IMR-90 (cell line): ENCODE data around the gene SRRM4. TPM values are rescaled to one million over a fixed set of nuclear protein-coding genes. Genes with fewer than 3 reads are reported as not detected.

Experiments used
- ATAC-seq: fragments of 200-7000 bp; cut with Tn5 transposase; 2 replicates; pipeline ENCODE4 v1.9.1; 2020; ENCODE audit warnings: low read depth, mild to moderate bottlenecking, moderate library complexity
- BruUV-seq: library from RNA; stranded (reverse); fragments of 400-500 nt; replicated peaks from 2 replicates; lab custom pipeline; 2021; lab: Mats Ljungman, UMichigan
- CTCF ChIA-PET: fragments of 300-600 bp; formaldehyde crosslinking; extraction: SDS; loops from one replicate; lab custom pipeline; 2021; ENCODE audit warnings: antibody characterized with exemption; lab: Yijun Ruan, JAX
- POLR2A ChIA-PET: fragments of 300-600 bp; sonication (Branson Sonifier 250); formaldehyde crosslinking; loops from one replicate; lab custom pipeline; 2022; ENCODE audit warnings: antibody characterized with exemption; ENCODE audit not compliant: unreplicated experiment; lab: Charles Lee
- DNase-seq: peaks from one replicate; pipeline ENCODE4 v3.0.0; 2013
- H2AFZ ChIP-seq: replicated peaks from 2 replicates; pipeline ENCODE3; 2013; ENCODE audit warnings: low read length, mild to moderate bottlenecking; ENCODE audit not compliant: poor library complexity
- H2AK5ac ChIP-seq: 2 replicates; pipeline ENCODE4 v1.6.1; 2013; ENCODE audit warnings: low read depth, low read length, inconsistent platforms
- H2AK9ac ChIP-seq: replicated peaks from 2 replicates; pipeline ENCODE3; 2013; ENCODE audit warnings: mild to moderate bottlenecking, low read depth, low read length, moderate library complexity; ENCODE audit not compliant: poor library complexity
- H2BK120ac ChIP-seq: 2 replicates; pipeline ENCODE4 v1.6.1; 2013; ENCODE audit warnings: low read depth, low read length, inconsistent platforms
- H2BK15ac ChIP-seq: 3 replicates; pipeline ENCODE4 v1.6.1; 2013; ENCODE audit warnings: low read depth, low read length, inconsistent platforms
- H2BK20ac ChIP-seq: 2 replicates; pipeline ENCODE4 v1.6.1; 2013; ENCODE audit warnings: low read depth, mild to moderate bottlenecking, inconsistent platforms, low read length, moderate library complexity
- H2BK5ac ChIP-seq: 2 replicates; pipeline ENCODE4 v1.6.1; 2013; ENCODE audit warnings: mild to moderate bottlenecking, low read depth, low read length, inconsistent platforms; ENCODE audit not compliant: poor library complexity, severe bottlenecking
- H3K14ac ChIP-seq: replicated peaks from 2 replicates; pipeline ENCODE4 v1.6.1; 2013; ENCODE audit warnings: low read depth, low read length, inconsistent platforms
- H3K18ac ChIP-seq: 2 replicates; pipeline ENCODE4 v1.6.1; 2013; ENCODE audit warnings: low read depth, low read length, control low read depth
- H3K23ac ChIP-seq: 2 replicates; pipeline ENCODE4 v1.6.1; 2013; ENCODE audit warnings: low read depth, low read length, inconsistent platforms
- H3K27ac ChIP-seq: 2 replicates; pipeline ENCODE4 v1.5.1; 2013; ENCODE audit warnings: mild to moderate bottlenecking, control low read depth, low read length; ENCODE audit not compliant: insufficient read depth
- H3K27me3 ChIP-seq: 2 replicates; pipeline ENCODE4 v1.6.1; 2013; ENCODE audit warnings: low read length; ENCODE audit not compliant: control insufficient read depth, insufficient read depth
- H3K36me3 ChIP-seq: 2 replicates; pipeline ENCODE4 v1.6.1; 2013; ENCODE audit warnings: low read length, mixed read lengths; ENCODE audit not compliant: control insufficient read depth, insufficient read depth
- H3K4ac ChIP-seq: 2 replicates; pipeline ENCODE4 v1.6.1; 2013; ENCODE audit warnings: low read depth, low read length, inconsistent platforms
- H3K4me1 ChIP-seq: 2 replicates; pipeline ENCODE4 v1.6.1; 2013; ENCODE audit warnings: low read length, mixed read lengths; ENCODE audit not compliant: control insufficient read depth, insufficient read depth
- H3K4me2 ChIP-seq: 2 replicates; pipeline ENCODE4 v1.6.1; 2013; ENCODE audit warnings: low read depth, mild to moderate bottlenecking, control low read depth, low read length, moderate library complexity
- H3K4me3 ChIP-seq: 2 replicates; pipeline ENCODE4 v1.5.1; 2013; ENCODE audit warnings: low read depth, mild to moderate bottlenecking, control low read depth, low read length, moderate library complexity; ENCODE audit not compliant: insufficient read depth
- H3K56ac ChIP-seq: 2 replicates; pipeline ENCODE4 v1.6.1; 2013; ENCODE audit warnings: low read length, inconsistent platforms; ENCODE audit not compliant: insufficient read depth; ENCODE audit errors: extremely low read depth
- H3K79me1 ChIP-seq, 2 experiments: 2 replicates each; pipeline ENCODE4 v1.6.1; 2013; ENCODE audit warnings: low read length in 2 of 2, inconsistent platforms in 1 of 2, low read depth in 1 of 2
- H3K9ac ChIP-seq: 2 replicates; pipeline ENCODE4 v1.6.1; 2013; ENCODE audit warnings: low read depth, low read length, control low read depth
- H3K9me1 ChIP-seq: 2 replicates; pipeline ENCODE4 v1.6.1; 2013; ENCODE audit warnings: low read length, inconsistent platforms; ENCODE audit not compliant: insufficient read depth
- H3K9me3 ChIP-seq: 2 replicates; pipeline ENCODE4 v1.6.1; 2013; ENCODE audit warnings: low read length; ENCODE audit not compliant: control insufficient read depth, insufficient read depth
- H4K20me1 ChIP-seq: 2 replicates; pipeline ENCODE4 v1.6.1; 2013; ENCODE audit warnings: low read length, inconsistent platforms; ENCODE audit not compliant: insufficient read depth
- H4K5ac ChIP-seq: 2 replicates; pipeline ENCODE4 v1.6.1; 2013; ENCODE audit warnings: mild to moderate bottlenecking, low read depth, low read length, control low read depth
- H4K8ac ChIP-seq, 2 experiments: 2 replicates each; pipeline ENCODE4 v1.6.1; 2013; ENCODE audit warnings: low read depth in 2 of 2, low read length in 2 of 2, control low read depth in 1 of 2, inconsistent platforms in 1 of 2
- H4K91ac ChIP-seq: 2 replicates; pipeline ENCODE4 v1.6.1; 2013; ENCODE audit warnings: low read depth, low read length, inconsistent platforms; ENCODE audit not compliant: insufficient read depth
- CEBPB ChIP-seq: IDR thresholded peaks from 2 replicates; pipeline ENCODE4 v1.6.1; 2012; ENCODE audit warnings: low read depth, low read length, improper control_type of control experiment
- CHD1 ChIP-seq: IDR thresholded peaks from 2 replicates; pipeline ENCODE4 v1.6.1; 2012; ENCODE audit warnings: low read depth, low read length, improper control_type of control experiment
- FOS ChIP-seq: fragments of 150-350 bp; IDR thresholded peaks from 2 replicates; pipeline ENCODE4 v1.6.1; 2016; ENCODE audit warnings: low read depth, low read length
- MAFK ChIP-seq: IDR thresholded peaks from 2 replicates; pipeline ENCODE4 v1.6.1; 2012; ENCODE audit warnings: low read depth, low read length, improper control_type of control experiment
- MXI1 ChIP-seq: IDR thresholded peaks from 2 replicates; pipeline ENCODE4 v1.6.1; 2012; ENCODE audit warnings: low read depth, mild to moderate bottlenecking, low read length, moderate library complexity, borderline replicate concordance
- NFE2L2 ChIP-seq: fragments of 150-350 bp; IDR thresholded peaks from 2 replicates; pipeline ENCODE4 v1.6.1; 2016; ENCODE audit warnings: low read depth, mild to moderate bottlenecking, low read length
- RAD21 ChIP-seq: IDR thresholded peaks from 2 replicates; pipeline ENCODE4 v1.6.1; 2012; ENCODE audit warnings: low read length, improper control_type of control experiment
- RCOR1 ChIP-seq: IDR thresholded peaks from 2 replicates; pipeline ENCODE4 v1.6.1; 2012; ENCODE audit warnings: mild to moderate bottlenecking, low read length, improper control_type of control experiment; ENCODE audit not compliant: insufficient replicate concordance
- RFX5 ChIP-seq: IDR thresholded peaks from 2 replicates; pipeline ENCODE4 v1.8.0; 2012; ENCODE audit warnings: low read depth, mild to moderate bottlenecking, low read length, moderate library complexity
- SMC3 ChIP-seq: fragments of 150-350 bp; IDR thresholded peaks from 2 replicates; pipeline ENCODE4 v1.6.1; 2016; ENCODE audit warnings: low read depth, mild to moderate bottlenecking, antibody characterized with exemption, low read length, moderate library complexity
- WGBS, 2 experiments: methylation state at CpG; one replicate each; pipeline versions ENCODE4 v1.1.5 to v1.1.7; 2013; ENCODE audit warnings: missing lambda C conversion rate in 2 of 2; ENCODE audit not compliant: insufficient read length in 1 of 2; ENCODE audit errors: extremely low coverage in 2 of 2; 5-methylcytosine and 5-hydroxymethylcytosine counted together
- dilution Hi-C: fragments of 300-500 bp; cut with HindIII; formaldehyde crosslinking; loops from one replicate; pipeline ENCODE4 v1.14.3; 2018; ENCODE audit warnings: low sequenced_read_pairs; ENCODE audit not compliant: unreplicated experiment
- in situ Hi-C: fragments of 300-500 bp; cut with MboI; formaldehyde crosslinking; loops from 3 replicates; pipeline ENCODE4 v1.14.3; 2019; ENCODE audit warnings: low sequenced_read_pairs, inconsistent platforms, mixed read lengths
- intact Hi-C: fragments of 100-400 bp; cut with micrococcal nuclease; formaldehyde crosslinking; loops from 2 replicates; pipeline ENCODE4 v1.10.0; 2022
- polyA plus RNA-seq, 3 experiments: library from polyadenylated mRNA; depleted of rRNA; stranded (reverse); fragments of >200 nt; gene quantifications; 2 replicates each; pipeline ENCODE4 v1.2.3, GENCODE V29; 2012; ENCODE audit warnings: low replicate concordance in 1 of 3
- total RNA-seq: library from RNA; depleted of rRNA; stranded (reverse); fragments of >200 nt; gene quantifications from 2 replicates; pipeline ENCODE4 v1.2.3, GENCODE V29; 2012
- TF ChIP-seq, protein P1 (sequence below): conservative IDR thresholded peaks from 2 replicates; pipeline ENCODE4 v1.5.1; 2012; ENCODE audit warnings: mild to moderate bottlenecking, low read depth, low read length, improper control_type of control experiment
- TF ChIP-seq, protein P2 (sequence below): fragments of 150-350 bp; IDR thresholded peaks from 2 replicates; pipeline ENCODE4 v1.6.1; 2017; ENCODE audit warnings: mild to moderate bottlenecking, antibody characterized with exemption, low read length, low read depth

The SRRM4 gene
- total and polyA plus RNA-seq, 2 of the 4 experiments (the other 2 are of a cell fraction): not detected

DNA sequence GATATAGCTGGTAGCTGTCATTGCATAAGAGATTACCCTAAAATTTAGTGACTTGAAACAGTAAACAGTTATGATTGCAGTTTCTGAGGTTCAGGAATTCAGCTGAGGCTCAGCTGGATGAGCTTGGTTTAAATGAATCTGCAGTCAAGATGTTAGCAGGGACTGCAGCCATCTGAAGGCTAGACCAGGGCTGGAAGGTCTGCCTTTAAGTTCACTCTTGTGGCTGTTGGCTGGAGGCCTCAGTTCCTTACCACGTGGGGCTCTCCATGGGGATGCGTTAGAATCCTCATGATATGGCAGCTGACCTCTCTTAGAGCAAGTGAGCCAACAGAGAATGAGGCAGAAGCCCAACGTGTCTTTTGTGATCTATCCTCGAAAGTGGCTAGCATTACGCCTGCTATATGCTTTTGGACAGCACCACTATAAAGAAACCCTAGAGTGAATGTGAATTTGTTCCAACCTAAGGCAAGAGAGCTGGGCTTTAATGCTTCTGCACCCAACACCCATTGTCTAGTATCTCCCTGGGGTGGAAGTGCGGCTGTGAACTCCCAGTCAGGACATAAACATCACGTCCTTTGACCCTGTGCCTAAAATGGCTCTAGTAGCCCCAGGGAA, 223.4 kb downstream of the SRRM4 start:
- BruUV-seq: no TSS peak
- Histone ChIP-seq H3K4ac (no peak overlapping the region), H4K91ac (no peak overlapping the region), H3K9me1 (no peaks in the 10 kb centered on the region), H3K9me3 (no peaks in the 10 kb centered on the region), H3K56ac (no peak overlapping the region), H3K4me2 (no peak overlapping the region), H2BK5ac (no peak overlapping the region), H3K23ac (no peak overlapping the region), H2BK120ac (no peak overlapping the region), H3K36me3 (no peaks in the 10 kb centered on the region), H4K5ac (no peak overlapping the region), H4K20me1 (no peaks in the 10 kb centered on the region), H3K14ac (no peak overlapping the region), H3K18ac (no peak overlapping the region), H3K27me3 (no peaks in the 10 kb centered on the region), H2AFZ (no peak overlapping the region), H2AK9ac (no peak overlapping the region), H3K79me1 (no peaks in the 10 kb centered on the region), H3K4me3 (no peak overlapping the region), H2BK15ac (no peak overlapping the region), H4K8ac (no peak overlapping the region), H3K27ac (no peak overlapping the region), H2AK5ac (no peak overlapping the region), H3K4me1 (no peaks in the 10 kb centered on the region; the same call in 1 of the 2 replicates), H2BK20ac (no peak overlapping the region), H3K9ac (no peak overlapping the region)
- TF ChIP-seq CEBPB (no peak), RAD21 (no peak), MXI1 (no peak), SMC3 (no peak), MAFK (no peak), CHD1 (no peak), RCOR1 (no peak), RFX5 (no peak), NFE2L2 (no peak), FOS (no peak)
- TF ChIP-seq, protein P1, sequence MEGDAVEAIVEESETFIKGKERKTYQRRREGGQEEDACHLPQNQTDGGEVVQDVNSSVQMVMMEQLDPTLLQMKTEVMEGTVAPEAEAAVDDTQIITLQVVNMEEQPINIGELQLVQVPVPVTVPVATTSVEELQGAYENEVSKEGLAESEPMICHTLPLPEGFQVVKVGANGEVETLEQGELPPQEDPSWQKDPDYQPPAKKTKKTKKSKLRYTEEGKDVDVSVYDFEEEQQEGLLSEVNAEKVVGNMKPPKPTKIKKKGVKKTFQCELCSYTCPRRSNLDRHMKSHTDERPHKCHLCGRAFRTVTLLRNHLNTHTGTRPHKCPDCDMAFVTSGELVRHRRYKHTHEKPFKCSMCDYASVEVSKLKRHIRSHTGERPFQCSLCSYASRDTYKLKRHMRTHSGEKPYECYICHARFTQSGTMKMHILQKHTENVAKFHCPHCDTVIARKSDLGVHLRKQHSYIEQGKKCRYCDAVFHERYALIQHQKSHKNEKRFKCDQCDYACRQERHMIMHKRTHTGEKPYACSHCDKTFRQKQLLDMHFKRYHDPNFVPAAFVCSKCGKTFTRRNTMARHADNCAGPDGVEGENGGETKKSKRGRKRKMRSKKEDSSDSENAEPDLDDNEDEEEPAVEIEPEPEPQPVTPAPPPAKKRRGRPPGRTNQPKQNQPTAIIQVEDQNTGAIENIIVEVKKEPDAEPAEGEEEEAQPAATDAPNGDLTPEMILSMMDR: no peak
- TF ChIP-seq, protein P2, sequence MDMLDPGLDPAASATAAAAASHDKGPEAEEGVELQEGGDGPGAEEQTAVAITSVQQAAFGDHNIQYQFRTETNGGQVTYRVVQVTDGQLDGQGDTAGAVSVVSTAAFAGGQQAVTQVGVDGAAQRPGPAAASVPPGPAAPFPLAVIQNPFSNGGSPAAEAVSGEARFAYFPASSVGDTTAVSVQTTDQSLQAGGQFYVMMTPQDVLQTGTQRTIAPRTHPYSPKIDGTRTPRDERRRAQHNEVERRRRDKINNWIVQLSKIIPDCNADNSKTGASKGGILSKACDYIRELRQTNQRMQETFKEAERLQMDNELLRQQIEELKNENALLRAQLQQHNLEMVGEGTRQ: no peak
- in situ Hi-C loops: no loop called here
- intact Hi-C loops: no loop called here
- DNase-seq (no peak), ATAC-seq (no peak)
- dilution Hi-C loops: no loop called here
- no CpG with 5 or more reads among the region's 7 CpGs for WGBS, 2 experiments
- ChIA-PET CTCF (interaction anchor here (1.3 kb wide), 1 partner anchor 23 kb away, joined by 3 read pairs; no protein-coding TSS in a partner anchor), POLR2A (no interaction called here)
